IPS-18c (cell line): Measurements from ENCODE around the gene PLD4.
"Not testable (repeated sequence)": the region's sequence is repeated elsewhere in the genome, so short reads cannot be mapped to it uniquely, and the experiment has no call there.

Experiments
- H3K4me3 ChIP-seq: 2 replicates; pipeline ENCODE4 v1.7.0; 2013; ENCODE audit warnings: low read depth, mild to moderate bottlenecking, low read length, moderate library complexity; ENCODE audit not compliant: insufficient read depth
- H3K9me3 ChIP-seq: one replicate; pipeline ENCODE4 v1.6.1; 2013; ENCODE audit warnings: mild to moderate bottlenecking, low read length, moderate library complexity; ENCODE audit not compliant: control insufficient read depth, insufficient read depth

Gene PLD4

DNA sequence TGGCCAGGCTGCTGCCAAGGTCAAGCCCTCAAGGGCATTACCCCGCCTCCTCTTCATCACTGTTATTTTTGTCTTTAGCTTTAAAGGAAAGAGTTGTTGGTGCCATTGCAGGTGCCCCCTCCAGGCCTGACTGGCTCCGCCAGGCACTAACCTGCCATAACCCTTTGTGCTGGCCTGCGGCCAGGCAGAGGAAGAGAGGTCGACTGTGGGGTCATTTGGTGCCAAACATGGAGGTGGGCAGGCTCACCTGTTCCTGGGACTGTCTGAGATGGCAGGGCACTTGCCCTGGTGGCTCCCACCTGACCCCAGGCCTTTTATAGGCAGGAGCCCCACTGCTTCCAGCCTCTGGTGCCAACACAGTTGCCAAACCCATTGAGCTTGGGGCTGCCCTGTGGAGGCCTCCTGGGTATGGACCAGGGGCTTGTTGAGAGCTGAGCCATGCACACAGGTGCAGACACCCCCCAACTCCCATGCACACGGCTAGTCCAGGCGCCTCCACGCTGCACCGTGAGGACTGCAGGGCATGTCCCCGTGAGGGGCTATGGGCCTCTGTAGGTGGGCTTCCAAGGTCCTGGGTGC, 29.4 kb upstream of the PLD4 start:
- no peaks in the 10 kb centered on the region for H3K9me3 ChIP-seq

DNA sequence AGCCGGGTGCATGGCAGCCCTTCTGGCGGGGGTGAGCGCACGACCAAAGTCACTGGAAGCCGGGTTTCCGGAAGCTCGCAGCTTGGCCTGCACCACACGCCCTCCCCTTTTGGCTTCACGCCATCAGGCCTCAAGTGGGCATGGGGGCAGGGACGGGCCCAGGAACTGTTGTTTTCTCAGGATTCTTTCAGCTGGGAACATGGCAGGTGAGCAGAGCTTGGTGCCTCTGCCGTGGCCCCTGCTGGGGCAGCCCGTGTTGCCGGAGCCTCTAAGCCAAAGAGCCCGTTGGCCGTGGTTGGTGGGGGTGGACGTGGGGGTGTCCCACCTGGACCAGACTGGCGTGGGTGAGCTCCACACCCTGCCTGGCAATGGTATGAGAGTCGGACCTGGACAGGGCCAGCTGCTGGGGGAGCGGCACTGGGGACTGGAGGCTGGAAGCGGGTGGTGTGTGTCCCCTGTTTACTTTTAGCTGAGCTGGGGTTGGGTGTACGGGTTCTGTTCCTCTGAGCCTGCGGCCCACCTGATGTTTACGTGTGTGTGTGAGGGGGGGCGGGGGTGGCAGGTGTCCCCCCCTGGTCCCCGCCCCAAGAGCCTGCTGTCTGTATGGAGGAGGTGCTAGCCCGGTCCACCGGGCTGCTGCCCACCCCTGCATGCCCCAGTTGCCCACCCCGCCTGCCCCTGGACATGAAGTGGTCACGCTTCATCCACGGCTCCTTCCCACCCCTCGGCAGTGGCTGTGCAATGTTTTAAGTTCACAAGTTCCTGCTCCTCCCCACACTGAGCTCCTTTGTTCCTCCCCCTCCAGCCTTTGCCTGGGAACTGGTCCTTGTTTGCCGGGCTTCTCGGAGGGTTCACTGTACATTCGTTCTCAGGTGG, 28.7 kb upstream of the PLD4 start:
- no peaks in the 10 kb centered on the region for H3K9me3 ChIP-seq
- no peak overlapping the region for H3K4me3 ChIP-seq

More for the DNA sequence above, 29.4 kb upstream of the PLD4 start:
- no peak overlapping the region for H3K4me3 ChIP-seq

DNA sequence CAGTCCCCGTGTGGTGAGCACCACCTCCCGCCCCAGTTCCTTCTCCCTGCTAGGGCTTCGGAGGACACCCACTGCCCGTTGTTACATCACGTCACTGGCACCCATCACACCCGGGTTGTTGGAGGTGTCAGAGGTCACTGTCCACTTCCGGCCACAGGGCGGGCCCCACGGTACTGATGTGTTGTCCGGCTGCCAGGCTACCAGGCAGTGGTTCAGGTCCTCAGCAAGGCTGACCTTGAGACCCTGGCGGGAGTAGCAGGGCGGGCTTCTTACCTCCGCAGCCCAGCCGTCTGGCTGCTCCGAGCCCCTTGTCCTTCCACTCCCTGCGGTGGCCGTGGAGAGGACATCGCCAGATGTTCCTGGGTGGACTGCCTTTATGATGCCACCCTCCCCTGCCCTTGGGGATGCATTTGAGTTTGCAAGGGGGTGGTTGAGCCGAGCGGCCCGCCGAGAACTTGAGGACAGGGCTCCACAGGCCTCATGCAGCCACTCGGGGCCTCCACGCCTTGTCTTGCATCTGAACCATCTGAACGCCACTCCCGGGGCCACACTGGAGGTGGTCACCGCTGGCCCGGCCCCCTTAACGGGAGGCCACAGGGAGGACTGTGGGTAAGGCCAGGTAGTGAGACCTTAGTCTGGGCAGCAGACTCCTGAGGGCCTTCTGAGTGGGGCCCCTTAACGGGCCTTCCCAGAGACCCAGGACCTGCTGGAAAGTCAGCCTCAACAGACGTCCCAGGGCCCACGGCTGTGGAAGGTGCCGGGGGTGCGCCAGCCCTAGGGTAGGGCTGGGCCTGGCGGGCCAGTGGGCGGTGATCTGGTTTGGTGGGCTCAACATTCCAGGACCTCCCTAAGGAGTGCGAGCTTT, 27.1 kb upstream of the PLD4 start:
- H3K9me3 ChIP-seq, result no peaks in the 10 kb centered on the region
- H3K4me3 ChIP-seq, result no peak overlapping the region

DNA sequence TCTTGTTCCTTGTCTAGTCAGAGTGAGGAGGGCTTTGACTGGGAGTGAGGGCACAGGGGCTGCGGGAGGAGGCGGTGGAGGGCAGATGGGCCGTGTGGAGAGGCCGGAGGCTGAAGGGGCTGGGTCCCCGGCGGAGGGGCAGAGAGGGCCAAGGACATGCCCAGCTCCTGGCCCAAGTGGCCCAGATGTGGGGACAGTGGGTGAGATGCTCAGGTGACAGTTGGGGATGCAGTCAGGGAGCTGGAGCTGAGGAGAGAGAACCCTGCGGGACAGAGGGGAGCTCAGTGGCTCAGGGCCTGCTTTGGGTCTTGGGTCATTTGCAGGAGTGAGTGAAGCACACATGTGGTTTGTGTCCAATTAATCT, 26.5 kb upstream of the PLD4 start:
- peaks cover 1% of the 10 kb centered on the region for H3K9me3 ChIP-seq
- H3K4me3 ChIP-seq, result no peak overlapping the region

DNA sequence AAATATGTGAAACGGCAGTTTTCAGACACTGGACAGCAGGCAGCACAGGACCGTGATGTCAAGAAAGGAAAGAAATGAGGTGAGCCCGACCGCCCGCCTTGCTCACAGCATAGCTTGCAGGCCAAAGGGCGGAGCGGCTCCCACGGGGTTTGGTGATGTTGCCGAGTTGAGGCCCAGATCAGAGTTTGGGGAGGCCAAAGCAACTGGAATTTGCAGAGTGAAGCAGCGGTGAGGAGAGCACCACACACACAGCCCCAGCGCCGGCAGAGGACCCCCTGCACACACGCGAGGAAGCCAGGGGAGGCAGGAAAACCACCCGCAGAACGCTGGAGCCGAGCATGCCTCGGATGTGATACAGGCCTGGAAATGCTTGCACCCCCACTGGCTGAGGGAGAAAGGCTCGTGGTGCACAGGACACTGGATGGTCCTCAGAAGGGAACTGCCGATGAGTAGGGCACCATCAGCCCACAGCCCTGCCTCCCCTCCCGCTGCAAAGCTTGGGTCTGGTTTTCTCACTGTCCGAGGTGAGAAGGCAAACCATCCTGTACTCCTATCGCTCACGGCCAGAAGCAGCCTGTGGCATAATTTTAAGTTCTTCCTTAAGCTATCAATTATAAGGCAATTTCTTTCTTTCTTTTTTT, 25.7 kb upstream of the PLD4 start:
- no peak overlapping the region for H3K4me3 ChIP-seq
- peaks cover 2% of the 10 kb centered on the region for H3K9me3 ChIP-seq

DNA sequence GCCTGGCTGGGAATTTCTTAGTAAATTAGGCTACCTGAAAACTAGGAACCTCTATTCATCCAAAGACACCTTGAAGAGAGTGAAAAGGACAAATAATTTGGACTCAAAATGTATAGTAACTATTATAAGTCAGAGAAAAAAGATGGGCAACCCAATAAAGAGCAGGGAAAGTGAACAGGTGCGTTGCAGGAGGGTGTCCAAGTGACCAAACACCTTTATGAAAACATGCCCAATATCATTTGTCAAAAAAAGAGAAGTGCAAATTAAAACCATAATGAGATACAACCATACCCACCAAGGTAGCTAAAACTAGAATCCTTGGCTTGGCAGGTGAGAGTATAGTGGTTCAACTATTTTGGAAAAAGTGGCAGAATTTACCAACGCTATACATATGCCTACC, 24.9 kb upstream of the PLD4 start:
- H3K4me3 ChIP-seq, result no peak overlapping the region
- H3K9me3 ChIP-seq, result peaks cover 2% of the 10 kb centered on the region

DNA sequence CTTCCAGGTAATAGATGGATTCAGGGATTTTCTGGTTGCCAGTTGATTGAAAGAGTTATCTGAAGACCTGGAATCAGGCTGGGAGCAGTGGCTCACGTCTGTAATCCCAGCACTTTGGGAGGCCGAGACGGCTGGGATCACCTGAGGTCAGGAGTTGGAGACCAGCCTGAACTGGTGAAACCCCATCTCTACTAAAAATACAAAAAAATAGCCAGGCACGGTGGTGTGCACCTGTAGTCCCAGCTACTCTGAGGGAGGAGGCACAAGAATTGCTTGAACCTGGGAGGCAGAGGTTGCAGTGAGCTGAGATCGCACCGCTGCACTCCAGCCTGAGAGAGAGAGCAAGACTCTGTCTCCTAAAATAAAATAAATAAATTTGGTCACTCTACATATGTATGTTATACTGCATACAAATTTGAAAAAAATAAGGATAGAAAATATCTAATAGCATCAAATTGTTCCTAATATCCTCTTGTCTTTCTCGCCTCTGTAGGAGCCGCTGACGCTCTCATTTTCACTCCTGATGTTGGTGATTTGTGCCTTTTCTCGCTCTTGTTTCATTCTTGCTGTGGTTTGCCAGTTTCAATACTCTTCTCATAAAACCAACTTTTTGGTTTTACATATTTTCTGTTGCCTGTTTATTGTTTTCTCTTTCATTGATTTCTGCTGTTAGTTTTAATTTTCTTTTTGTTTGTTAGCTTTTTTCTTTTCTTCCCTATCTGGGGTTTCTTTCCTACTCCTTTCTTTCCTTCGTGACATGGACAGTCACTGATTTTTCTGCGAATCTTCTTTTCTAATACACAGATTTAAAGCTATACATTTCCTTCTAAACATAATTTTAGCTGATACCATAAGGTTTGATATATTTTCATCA, 23.8 kb upstream of the PLD4 start:
- H3K9me3 ChIP-seq, result peaks cover 2% of the 10 kb centered on the region
- H3K4me3 ChIP-seq, result no peak overlapping the region

DNA sequence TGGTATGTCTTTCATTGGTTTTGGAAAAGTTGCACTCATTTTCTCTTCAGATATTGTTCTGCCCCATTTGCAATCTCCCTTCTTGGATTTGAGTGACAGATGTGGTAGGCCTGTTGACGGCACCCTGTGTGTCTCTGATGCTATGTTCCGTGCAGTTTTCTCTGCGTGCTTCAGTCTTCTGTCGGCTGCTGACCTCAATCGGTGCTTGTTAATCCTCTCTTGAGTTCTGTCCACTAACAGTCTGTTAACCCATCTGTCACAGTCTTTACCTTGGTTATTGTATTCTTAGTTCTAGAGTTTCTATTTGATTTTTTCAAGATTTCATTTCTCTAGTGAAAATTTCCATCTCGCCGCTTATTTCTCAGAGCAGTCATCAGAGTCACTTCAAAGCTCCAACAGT, 20.7 kb upstream of the PLD4 start:
- no peak overlapping the region for H3K4me3 ChIP-seq

DNA sequence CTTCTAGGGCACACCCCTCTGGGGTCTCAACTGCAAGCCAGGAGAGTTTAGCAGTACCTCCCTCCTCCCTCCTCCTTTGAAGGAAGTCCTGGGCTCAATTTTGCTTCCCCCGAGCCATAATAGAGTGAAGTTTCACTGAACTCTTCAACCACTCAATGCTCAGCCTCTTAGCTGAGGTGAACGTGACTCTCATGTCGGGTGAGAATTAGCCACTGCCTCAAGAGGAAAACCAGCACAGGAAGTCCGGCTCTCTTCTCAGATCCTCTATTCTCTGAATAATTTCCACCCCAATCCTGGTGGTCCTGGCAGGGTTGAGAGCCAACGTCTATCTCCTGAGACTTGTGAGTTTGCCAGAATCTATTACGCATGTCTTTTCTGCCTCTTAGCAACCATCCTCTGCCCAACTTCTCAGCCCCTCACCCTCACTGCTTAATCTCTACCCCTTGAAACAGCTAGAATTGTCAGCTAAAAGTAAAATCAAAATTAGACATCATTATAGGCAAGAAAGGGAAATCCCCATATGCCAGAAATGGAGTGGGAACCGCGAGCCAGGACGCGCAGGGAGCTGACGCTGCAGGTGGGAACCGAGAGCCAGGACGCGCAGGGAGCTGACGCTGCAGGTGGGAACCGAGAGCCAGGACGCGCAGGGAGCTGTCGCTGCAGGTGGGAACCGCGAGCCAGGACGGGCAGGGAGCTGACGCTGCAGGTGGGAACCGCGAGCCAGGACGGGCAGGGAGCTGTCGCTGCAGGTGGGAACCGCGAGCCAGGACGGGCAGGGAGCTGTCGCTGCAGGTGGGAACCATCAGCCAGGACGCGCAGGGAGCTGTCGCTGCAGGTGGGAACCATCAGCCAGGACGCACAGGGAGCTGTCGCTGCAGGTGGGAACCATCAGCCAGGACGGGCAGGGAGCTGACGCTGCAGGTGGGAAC, 19.8 kb upstream of the PLD4 start:
- not testable (repeated sequence) for H3K4me3 ChIP-seq, H3K9me3 ChIP-seq

More for the DNA sequence above, 20.7 kb upstream of the PLD4 start:
- peaks cover 2% of the 10 kb centered on the region for H3K9me3 ChIP-seq

DNA sequence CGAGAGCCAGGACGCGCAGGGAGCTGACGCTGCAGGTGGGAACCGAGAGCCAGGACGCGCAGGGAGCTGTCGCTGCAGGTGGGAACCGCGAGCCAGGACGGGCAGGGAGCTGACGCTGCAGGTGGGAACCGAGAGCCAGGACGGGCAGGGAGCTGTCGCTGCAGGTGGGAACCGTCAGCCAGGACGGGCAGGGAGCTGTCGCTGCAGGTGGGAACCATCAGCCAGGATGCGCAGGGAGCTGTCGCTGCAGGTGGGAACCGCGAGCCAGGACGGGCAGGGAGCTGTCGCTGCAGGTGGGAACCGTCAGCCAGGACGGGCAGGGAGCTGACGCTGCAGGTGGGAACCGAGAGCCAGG, 19.1 kb upstream of the PLD4 start:
- H3K4me3 ChIP-seq, H3K9me3 ChIP-seq: not testable (repeated sequence)

DNA sequence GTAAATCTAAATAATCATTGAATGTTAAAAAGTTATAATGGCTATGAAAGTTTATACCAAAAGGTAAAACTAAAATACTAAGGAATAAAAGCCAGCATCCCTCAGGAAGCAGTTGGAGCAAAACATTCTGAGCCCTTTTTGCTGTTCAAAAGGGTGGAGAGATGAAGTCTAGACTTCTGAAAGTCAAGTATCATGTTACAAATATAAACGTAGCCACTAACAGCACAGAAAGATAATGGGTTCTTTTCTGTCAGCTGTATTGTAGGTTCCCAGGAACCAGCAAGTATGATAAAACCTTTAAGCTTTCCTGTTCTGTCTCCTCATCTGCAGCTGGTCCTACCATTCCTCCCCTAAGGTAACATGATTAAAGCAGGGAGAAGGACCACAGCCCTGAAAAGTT, 16.4 kb upstream of the PLD4 start:
- Histone ChIP-seq H3K4me3 (no peak overlapping the region), H3K9me3 (no peaks in the 10 kb centered on the region)

DNA sequence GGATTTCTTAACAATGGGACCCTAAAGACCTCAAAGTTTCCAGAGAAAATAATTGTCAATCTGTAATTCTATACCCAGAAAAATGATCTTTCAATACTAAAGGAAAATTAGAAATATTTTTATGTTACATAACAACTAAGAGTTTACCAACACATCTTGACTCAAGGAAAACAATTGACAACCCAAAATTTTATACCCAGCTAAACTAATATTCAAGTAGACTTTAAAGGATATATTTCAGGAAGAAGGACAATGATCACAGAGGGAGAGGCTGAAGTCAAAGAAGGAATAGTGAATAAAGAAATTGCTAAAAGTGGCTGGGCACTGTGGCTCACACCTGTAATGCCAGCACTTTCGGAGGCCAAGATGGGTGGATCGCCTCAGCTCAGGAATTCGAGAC, 12.6 kb upstream of the PLD4 start:
- Histone ChIP-seq H3K4me3 (no peak overlapping the region), H3K9me3 (no peaks in the 10 kb centered on the region)

DNA sequence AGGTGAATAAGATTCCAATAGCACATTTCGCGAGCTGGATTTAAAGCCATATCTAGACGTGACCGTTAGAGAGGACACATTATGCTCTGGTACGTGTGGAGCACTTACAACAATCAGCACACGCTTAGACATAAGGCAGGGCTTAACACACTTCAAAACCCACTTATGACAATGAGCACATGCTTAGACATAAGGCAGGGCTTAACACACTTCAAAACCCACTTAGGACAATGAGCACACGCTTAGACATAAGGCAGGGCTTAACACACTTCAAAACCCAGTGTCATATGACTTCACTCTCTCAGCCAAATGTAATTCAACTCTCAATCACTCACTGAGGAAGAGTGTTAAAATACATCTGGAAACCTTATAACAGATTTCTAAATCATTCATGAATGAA, 11.2 kb upstream of the PLD4 start:
- no peaks in the 10 kb centered on the region for H3K9me3 ChIP-seq

DNA sequence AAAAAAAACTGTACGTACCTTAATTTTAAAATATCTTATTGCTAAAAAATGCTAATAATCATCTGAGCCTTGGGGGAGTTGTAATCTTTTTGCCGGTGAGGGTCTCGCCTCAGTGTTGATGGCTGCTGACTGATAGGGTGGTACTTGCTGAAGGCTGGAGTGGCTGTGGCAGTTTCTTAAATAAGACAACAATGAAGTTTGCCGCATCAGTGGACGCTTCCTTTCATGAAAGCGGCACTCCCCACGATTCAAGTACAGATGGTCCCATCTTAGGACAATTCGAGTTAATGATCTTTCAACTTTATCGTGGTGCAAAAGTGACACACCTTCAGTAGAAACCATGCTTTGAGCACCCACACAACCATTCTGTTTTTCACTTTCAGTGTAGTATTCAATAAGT, 7.6 kb upstream of the PLD4 start:
- H3K9me3 ChIP-seq, result no peaks in the 10 kb centered on the region

More for the DNA sequence above, 11.2 kb upstream of the PLD4 start:
- H3K4me3 ChIP-seq, result no peak overlapping the region

DNA sequence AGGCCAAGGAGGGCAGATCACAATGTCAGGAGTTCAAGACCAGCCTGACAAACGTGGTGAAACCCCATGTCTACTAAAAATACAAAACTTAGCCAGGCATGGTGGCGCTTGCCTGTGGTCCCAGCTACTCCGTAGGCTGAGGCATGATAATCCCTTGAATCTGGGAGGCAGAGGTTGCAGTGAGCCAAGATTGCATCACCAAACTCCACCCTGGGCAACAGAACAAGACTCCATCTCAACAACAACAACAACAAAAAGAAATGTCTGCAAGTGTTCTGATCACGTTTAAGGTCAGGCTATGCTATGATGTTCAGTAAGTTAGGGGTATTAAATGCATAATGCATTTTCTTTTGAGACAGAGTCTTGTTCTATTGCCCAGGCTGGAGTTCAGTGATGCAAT, 6.7 kb upstream of the PLD4 start:
- Histone ChIP-seq H3K9me3 (no peaks in the 10 kb centered on the region), H3K4me3 (no peak overlapping the region)

More for the DNA sequence above, 7.6 kb upstream of the PLD4 start:
- no peak overlapping the region for H3K4me3 ChIP-seq
